ENCODE measurements around the gene C11orf71. TPM values are rescaled to one million over a fixed set of nuclear protein-coding genes. Genes with fewer than 3 reads are reported as not detected.

Gene C11orf71
- 10 to 100 TPM; 15.5 to 20.6 (median 17.5) TPM for polyA plus RNA-seq (ENCODE audit: insufficient read length in 4 of 4)

- DNase-seq (ENCODE audit: low read depth in 4 of 4, low spot score in 2 of 4), result peak; percentile 92 to 96 (median 95)
These were observed at the start of gene C11orf71, which contains the start of gene RBM7 for GRCh38 chr11:114400216-114400914. Gene C11orf71, minus strand, starts transcription at chr11:114400511. Its CDS starts 180 bp downstream, at chr11:114400331. Gene RBM7, plus strand, starts transcription at chr11:114400666. Its CDS starts 6 bp downstream, at chr11:114400672.

DNA sequence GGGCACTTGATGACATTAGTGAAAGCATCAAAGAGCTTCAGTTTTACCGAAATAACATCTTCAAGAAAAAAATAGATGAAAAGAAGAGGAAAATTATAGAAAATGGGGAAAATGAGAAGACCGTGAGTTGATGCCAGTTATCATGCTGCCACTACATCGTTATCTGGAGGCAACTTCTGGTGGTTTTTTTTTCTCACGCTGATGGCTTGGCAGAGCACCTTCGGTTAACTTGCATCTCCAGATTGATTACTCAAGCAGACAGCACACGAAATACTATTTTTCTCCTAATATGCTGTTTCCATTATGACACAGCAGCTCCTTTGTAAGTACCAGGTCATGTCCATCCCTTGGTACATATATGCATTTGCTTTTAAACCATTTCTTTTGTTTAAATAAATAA lies 49.5 kb upstream of the C11orf71 start:
- DNase-seq (ENCODE audit: low read depth in 4 of 4, low spot score in 2 of 4), result no peak

DNA sequence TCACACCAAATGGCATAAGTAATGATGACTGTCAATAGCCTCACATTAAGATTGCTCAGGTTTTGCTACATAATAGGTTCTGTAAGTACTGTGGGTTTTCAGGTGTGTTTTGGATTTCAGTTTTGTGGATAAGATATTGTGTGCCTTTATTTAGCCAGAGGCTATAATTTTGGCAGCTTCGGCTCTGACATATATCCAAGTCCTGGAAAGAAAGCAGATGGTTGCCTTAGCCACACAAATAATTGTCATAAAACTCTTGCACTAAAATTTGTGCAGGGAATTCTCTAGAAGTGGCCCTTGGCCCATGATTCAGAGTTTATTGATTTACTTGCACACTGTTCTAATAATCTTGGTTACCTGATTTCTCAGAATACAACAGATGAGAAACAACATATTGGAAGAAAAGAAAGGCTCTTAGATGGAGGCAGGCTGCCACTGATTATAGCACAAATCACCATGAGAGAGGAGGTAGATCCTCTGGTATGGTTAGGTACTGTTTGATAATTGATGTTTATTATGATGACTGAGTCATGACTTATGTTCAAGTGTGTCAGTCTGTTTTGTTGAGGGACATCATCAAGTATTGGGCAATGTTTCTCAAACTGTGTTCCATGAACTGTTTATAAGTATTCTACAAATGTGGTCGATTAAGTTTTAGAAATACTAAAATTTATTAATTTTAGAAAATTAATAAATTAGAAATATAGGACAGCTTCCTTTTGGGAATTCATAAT lies 48.6 kb upstream of the C11orf71 start:
- DNase-seq (ENCODE audit: low read depth in 4 of 4, low spot score in 2 of 4), result no peak

GRCh38 chr11:114447892-114448291 lies 47.6 kb upstream of the C11orf71 start:
- no peak for DNase-seq (ENCODE audit: low read depth in 4 of 4, low spot score in 2 of 4)

GRCh38 chr11:114447444-114447843 lies 47.1 kb upstream of the C11orf71 start:
- DNase-seq (ENCODE audit: low read depth in 4 of 4, low spot score in 2 of 4), result no peak

- no peak for DNase-seq (ENCODE audit: low read depth in 4 of 4, low spot score in 2 of 4)
These were observed 42.2 kb upstream of the C11orf71 start for GRCh38 chr11:114442536-114442935.

GRCh38 chr11:114441921-114442320 lies 41.6 kb upstream of the C11orf71 start:
- no peak for DNase-seq (ENCODE audit: low read depth in 4 of 4, low spot score in 2 of 4)

- no peak for DNase-seq (ENCODE audit: low read depth in 4 of 4, low spot score in 2 of 4)
These were observed 40.9 kb upstream of the C11orf71 start for GRCh38 chr11:114440971-114441763.

GRCh38 chr11:114440121-114440860 lies 40.0 kb upstream of the C11orf71 start:
- peak in 1 of 4 donors; percentile 27 for DNase-seq (ENCODE audit: low read depth in 4 of 4, low spot score in 2 of 4)

- DNase-seq (ENCODE audit: low read depth in 4 of 4, low spot score in 2 of 4), result peak; percentile 66 to 91 (median 77)
These were observed 39.2 kb upstream of the C11orf71 start, which contains the start of gene REXO2 for GRCh38 chr11:114439229-114440120. Gene REXO2, plus strand, starts transcription at chr11:114439467. Its CDS starts 62 bp downstream, at chr11:114439529.

- no peak for DNase-seq (ENCODE audit: low read depth in 4 of 4, low spot score in 2 of 4)
These were observed 38.0 kb upstream of the C11orf71 start for GRCh38 chr11:114438303-114438702.

- DNase-seq (ENCODE audit: low read depth in 4 of 4, low spot score in 2 of 4), result no peak
These were observed 33.1 kb upstream of the C11orf71 start for GRCh38 chr11:114433376-114433775.

- DNase-seq (ENCODE audit: low read depth in 4 of 4, low spot score in 2 of 4), result no peak
These were observed 32.6 kb upstream of the C11orf71 start for GRCh38 chr11:114432893-114433292.

- no peak for DNase-seq (ENCODE audit: low read depth in 4 of 4, low spot score in 2 of 4)
These were observed 30.0 kb upstream of the C11orf71 start for GRCh38 chr11:114430290-114430689.

GRCh38 chr11:114426280-114426679 lies 26.0 kb upstream of the C11orf71 start:
- DNase-seq (ENCODE audit: low read depth in 4 of 4, low spot score in 2 of 4), result no peak

DNA sequence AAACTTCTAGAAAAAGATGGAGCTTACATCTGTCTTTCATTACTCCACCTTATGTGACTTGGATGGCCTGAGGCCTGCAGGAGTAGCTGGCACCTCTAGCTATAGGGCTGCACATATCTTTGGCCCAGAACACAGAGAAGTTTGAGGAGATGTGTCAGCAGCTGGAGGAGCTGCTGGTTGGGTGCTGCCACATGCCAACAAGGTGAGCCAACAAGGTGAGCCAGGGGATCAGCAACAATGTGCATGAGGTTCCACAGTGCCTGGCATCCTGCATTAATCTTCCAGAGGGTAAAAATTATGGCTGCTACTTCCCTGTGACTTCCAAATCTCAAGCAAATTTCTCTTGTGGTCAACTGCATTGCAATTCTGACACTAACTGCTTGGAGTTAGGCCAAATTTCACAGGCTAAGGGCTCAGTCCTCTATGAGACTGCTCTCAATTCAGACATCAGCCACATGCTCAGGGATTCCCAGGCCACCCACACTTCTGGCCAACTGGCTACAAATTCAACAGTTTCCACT lies 16.2 kb upstream of the C11orf71 start:
- DNase-seq (ENCODE audit: low read depth in 4 of 4, low spot score in 2 of 4), result no peak

DNA sequence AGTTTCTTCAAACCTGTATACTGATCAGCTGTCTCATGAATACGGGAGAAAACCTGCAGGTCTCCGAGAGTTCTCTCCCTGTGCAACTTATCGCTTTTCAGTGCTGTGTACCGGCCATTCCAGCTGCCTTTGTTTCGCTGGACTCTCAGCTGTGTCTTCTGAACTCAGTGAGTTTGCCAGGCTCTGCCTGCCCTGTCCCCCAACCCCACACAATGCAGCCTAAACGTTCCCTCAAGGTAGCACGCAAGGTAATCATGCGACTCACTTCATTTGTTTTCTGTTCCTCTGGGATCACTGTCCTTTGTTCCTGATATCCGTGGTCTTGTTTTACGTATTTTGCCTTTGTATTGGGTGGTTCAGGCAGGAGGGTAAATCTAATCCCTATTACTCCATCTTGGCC lies 13.6 kb upstream of the C11orf71 start:
- DNase-seq (ENCODE audit: low read depth in 4 of 4, low spot score in 2 of 4), result no peak

DNA sequence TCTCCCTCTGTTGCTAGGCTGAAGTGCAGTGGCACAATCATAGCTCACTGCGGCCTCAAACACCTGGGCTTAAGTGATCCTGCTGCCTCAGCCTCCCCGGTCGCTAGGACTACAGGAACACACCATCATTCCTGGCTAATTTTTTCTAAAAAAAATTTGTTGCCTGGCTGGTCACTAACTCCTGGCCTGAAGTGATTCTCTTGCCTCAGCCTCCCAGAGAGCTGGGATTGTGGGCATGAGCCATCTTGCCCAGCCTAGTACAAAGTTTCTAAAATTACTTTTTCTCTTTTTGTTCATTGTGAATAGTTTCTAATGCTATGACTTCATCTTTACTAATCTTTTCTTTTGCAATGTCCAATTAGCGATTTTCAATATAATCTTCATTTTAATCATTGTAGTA lies 12.6 kb upstream of the C11orf71 start:
- DNase-seq (ENCODE audit: low read depth in 4 of 4, low spot score in 2 of 4), result no peak

GRCh38 chr11:114401311-114401710 lies 1.0 kb upstream of the C11orf71 start:
- DNase-seq (ENCODE audit: low read depth in 4 of 4, low spot score in 2 of 4), result peak in 2 of 4 donors; percentile 16 to 29
